ENCODE data around the gene FIG4.
"Not testable (repeated sequence)": the region's sequence is repeated elsewhere in the genome, so short reads cannot be mapped to it uniquely, and the experiment has no call there.

Gene FIG4

DNA sequence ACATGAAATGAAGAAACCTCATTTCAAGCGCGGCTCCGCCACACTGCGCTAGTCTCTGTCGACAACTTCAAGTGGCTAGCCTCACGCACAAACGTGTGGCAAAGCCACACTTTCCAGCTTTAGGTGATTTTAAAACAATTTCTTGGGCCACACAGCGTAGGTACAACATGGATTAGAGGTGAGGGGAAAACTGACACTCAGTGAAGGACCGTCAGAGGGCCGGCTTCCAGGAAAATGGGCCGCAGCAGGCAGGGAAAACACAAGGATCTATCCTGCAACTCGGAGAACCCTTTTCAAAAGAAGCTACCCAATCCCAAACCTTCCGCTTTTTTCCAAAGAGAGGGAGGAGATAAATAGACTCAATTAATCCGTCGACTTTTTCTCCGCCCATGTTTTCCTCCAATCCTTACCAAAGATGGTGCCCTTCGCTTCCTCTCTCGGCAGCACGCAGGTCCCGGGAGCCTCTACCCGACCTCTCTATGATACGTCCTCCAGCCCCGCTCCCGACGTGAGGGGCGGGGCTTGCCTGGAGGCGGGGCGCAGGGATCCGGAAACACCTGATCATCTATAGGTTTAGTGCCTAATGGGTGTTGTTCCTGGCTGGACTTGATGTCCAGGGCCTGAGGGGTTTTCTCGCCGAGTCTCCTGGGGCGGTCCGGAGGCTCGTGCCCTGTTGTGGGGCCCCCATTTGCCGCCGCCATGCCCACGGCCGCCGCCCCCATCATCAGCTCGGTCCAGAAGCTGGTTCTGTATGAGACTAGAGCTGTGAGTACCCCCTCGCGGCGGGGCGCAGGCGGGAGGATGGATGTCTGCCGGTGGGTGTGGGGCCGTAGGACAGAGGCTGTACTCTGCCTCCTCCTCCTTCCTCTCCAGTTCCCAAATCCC is at the start of gene FIG4, which contains the start of gene AK9:
TSS of gene FIG4 (plus strand) at position 560 of the 885 bp plus-strand sequence. CDS start at position 700, 140 bp downstream.
TSS of gene AK9 (minus strand) at position 466 of the 885 bp plus-strand sequence. CDS start 15,457 bp downstream, outside the sequence.
- peak; percentile 77 for DNase-seq (ENCODE audit: low spot score)
- peak; percentile 77 for FAIRE-seq

DNA sequence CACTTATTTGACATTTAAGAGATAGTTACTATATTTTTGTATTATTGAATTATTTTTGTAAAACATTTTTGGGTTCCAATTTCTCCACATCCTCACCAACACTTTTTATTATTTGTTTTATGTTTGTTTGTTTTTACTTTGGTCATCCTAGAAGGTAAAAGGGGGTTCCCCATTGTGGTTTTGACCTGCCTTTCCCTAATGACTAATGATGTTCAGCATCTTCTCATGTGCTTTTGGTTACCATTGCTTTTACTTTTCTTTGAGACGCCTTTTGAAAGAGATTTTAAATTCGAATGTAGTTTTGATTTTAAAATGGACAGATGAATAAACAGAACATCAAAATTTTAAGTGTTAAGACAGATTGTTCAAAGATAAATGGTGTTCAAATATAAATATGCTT is 47.0 kb upstream of the FIG4 start:
- FAIRE-seq = no peak
- DNase-seq (ENCODE audit: low spot score) = no peak

DNA sequence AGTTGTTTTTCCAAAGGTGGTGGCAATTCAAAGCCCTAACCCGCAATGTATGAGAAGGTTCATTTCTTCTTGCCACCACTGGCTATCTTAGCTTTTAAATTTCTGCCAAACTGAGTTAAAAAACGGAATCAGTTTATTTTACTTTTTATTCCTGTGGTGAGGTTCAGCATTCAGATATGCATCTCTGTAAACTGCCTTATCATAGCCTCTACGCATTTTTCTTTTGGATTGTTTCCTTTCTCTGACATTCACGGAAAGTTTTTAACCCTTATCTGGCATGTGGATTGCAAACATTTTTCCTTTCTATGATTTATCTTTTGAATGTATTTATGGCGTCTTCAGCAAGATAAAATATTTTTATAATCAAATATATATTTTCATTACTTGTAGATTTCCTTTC is 37.8 kb upstream of the FIG4 start:
- no peak for FAIRE-seq
- DNase-seq (ENCODE audit: low spot score) = no peak

DNA sequence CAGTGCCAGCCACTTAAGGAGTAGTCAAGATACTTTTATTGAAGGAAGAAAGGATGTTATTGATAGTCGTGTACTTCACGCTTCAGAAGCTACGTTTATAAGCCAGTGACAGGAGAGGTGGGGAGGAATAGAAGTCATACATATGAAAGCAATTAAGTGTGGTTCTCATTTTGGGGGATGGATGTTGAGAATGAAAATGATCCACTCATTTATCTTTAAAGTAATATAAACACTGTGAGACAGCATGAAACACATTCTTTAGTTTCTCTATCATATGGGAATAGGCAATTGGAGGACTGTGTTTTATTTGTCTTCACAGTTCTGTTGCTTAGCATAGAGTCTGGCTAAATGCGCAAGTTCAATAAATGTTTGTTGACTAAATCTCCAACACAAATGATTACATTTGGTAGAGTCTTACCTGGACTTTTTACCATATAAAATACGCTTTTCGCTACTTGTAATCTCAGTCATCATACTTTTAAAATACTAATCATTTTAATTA is 35.3 kb upstream of the FIG4 start:
- no peak for FAIRE-seq

DNA sequence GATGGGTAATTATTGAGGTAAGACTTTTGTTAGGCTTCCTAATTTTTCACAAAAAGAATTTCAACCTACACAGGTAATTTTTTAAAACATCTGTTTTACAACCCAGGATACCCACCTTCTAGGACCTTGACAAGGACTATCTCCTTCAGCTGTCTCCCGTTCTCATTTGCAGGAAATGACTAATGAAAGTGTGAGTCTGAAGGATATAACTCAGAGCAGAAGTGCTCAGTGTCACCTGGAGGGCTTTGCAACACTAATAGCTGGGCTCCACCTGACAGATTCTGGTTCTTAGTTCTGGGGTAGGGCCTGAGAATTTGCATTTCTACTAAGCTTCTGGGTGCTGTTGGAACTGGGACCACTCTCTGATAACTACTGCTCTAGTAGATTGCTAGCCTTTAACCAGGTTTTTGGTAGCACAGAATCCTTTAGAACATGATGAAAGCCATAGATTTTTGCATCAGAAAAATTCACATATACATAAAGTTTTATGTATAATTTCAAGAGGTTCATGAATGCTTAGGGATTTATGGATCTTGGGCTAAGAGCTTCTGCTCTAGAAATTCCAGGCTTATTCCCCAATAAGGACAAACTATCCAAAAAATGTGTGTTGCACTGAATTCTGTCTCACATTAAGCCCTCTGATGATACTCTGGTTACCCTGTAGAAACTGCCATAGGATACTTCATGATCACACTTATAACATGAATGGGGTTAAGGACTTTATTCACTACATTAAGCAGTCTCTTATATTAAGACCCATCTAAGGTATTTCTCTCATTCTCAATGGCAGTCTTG is 30.4 kb upstream of the FIG4 start:
- no peak for DNase-seq (ENCODE audit: low spot score)
- FAIRE-seq = no peak

More for the DNA sequence above, 35.3 kb upstream of the FIG4 start:
- DNase-seq (ENCODE audit: low spot score) = no peak

DNA sequence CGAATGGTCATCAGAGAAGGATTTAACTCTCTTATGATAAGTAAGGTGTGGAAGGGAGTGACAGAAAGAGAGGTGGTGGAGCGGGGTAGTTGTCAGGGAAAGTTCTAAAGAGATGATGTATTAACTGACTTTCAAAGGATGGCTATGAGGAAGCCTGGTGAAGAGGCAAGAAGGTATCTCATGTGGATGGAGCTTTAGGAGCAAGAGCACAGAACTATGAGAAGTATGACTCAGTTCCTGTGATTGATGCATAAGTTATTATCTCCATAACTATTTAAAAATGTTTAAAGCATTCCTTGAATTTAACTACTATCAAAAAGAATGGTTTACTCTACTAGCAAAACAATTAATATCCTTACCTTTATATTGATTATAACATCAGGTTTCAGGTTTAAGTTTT is 28.9 kb upstream of the FIG4 start:
- FAIRE-seq (no peak), DNase-seq (ENCODE audit: low spot score) (no peak)

DNA sequence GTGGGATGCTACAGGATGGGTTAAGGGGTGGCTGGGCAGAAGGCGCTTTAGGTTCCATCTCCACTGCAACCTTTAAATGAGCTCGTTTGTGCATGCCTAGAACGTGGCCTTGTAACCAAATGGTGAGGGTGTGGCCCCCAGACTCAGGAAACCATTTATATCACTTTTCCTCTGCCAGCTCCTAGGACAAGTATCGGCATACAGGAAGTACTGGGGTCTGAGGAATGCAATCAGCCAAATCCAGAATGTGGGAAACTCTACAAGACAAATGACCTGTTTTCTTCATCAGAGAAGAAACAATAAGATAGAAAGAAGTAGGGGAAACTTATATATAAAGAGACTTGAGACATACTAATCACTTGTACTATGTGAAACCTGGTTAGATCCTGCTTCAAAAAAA is 21.3 kb upstream of the FIG4 start:
- FAIRE-seq (no peak), DNase-seq (ENCODE audit: low spot score) (no peak)

DNA sequence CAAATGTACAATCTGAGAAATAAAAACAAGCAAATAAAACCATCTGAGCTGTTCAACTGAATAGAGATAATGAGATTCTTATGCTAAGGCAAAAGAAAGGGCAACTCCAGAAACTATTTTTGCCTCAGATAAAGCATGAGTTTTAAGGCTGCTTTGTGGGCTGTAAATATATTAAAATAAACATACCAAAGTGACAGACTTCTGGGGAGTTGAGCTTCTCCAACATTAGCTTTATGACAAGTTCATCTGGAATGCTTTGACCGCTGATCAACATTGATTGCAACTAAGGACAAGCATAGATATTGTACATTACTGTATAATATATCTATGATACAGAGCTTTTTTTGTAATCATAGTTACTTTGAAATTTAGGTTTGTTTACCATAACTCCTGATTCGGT is 19.4 kb upstream of the FIG4 start:
- FAIRE-seq (no peak), DNase-seq (ENCODE audit: low spot score) (no peak)

DNA sequence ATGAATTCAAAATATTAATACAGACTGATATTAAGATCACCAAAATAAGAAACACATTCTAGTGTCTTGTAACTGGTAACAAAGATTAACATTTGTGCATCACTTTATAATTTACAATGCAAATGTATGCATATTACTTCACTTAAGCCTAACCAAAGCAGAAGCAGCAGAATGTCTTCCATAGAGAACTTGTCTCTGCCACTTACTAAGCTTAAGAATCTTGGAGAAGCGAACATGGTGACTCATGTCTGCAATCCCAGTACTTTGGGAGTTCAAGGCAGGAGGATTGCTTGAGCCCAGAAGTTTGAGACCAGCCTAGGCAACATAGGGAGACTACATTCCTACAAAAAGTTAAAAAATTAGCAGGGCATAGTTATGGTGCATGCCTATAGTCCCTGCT is 18.9 kb upstream of the FIG4 start:
- FAIRE-seq (no peak), DNase-seq (ENCODE audit: low spot score) (no peak)

DNA sequence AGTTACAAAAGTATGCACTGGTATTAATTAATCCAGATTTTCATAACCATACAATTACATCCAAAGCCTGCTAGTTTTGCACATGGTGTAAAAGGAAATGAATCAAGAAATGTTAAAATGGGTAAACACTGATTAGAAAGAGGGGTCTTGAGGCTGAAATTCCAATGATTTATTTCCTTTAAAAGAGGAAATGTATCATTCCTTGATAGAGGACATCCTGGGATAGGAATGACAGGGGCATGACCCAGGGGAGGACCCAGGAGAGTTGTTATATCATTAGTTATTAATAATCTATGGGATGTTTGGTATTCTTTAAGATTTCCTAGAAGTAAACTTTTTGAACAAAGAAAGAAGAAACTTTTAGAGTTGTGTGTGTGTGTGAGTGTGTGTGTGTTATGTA is 18.3 kb upstream of the FIG4 start:
- no peak for DNase-seq (ENCODE audit: low spot score)
- FAIRE-seq = no peak

DNA sequence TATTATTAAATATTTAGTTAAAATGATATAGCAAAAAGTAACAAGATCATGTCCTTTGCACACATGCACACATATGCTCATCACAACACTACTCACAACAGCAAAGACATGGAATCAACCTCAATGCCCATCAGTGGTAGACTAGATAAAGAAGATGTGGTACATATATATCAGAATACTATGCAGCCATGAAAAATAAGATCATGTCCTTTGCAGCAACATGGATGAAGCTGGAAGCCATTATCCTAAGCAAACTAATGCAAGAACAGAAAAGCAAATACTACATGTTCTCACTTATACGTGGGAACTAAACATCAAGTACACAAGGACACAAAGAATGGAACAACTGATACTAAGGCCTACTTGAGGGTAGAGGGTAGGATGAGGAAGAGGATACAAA is 14.4 kb upstream of the FIG4 start:
- DNase-seq (ENCODE audit: low spot score) (no peak), FAIRE-seq (no peak)

DNA sequence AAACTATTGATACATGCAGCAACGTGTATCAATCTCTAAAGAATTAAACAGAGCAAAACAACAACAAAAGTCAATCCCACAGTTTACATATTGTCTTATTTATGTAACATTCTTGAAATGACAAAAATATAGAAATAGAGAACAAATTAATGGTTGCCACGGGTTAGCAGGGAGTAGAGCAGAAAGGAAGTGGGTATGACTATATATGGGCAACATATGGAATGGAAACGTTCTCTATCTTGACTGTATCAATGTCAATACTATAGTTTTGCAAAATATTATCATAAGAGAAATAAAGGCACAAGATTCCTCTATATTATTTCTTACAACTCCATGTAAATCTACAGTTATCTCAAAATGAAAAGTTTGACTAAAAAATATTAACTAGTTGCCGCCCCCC is 12.9 kb upstream of the FIG4 start:
- DNase-seq (ENCODE audit: low spot score) (no peak), FAIRE-seq (no peak)

DNA sequence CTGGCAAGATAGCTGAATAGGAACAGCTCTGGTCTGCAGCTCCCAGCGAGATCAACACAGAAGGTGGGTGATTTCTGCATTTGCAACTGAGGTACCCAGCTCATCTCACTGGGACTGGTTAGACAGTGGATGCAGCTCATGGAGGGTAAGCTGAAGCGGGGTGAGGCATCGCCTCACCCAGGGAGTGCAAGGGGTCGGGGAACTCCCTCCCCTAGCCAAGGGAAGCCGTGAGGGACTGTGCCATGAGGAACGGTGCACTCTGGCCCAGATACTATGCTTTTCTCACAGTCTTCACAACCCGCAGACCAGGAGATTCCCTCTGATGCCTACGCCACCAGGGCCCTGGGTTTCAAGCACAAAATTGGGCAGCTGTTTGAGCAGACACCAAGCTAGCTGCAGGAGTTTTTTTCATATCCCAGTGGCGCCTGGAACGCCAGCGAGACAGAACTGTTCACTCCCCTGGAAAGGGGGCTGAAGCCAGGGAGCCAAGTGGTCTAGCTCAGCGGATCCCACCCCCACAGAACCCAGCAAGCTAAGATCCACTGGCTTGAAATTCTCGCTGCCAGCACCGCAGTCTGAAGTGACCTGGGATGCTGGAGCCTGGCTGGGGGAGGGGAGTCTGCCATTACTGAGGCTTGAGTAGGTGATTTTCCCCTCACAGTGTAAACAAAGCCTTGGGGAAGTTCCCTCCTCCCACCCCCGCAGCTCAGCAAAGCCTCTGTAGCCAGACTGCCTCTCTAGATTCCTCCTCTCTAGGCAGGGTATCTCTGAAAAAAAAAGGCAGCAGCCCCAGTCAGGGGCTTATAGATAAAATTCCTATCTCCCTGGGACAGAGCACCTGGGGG is 12.2 kb upstream of the FIG4 start:
- FAIRE-seq; DNase-seq (ENCODE audit: low spot score): not testable (repeated sequence)

DNA sequence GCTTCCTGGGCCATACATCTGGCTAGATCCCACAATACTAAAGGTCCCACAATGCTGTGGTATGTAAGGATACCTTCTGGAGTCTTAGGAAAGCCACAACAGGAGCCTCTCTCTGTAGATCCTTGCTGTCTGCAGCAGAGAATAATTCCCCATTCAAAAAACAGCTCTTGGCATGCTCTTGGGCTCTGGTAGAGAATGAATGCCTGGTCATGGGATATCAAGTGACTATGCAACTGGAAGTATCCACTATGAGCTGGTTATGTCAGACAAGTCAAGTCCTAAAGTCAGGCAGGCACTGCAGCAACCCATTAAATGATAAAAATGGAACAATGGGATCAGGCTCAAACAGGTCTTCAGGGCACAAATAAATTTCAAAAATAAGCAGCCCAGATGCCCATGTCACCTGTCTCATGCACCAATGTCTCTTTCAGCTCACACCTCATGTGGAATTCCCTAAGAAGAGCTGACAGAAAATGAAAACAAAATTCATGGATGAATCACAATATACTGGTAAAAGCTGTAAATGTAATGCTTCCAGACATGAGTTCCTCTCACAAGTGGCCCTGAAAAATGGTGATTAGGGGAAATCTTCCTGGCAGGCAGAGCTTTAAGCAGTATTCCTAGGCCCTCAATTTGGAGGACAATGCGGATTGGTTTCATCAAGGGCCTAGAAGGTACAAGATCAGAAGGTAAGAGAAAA is 4.4 kb upstream of the FIG4 start:
- FAIRE-seq (no peak), DNase-seq (ENCODE audit: low spot score) (no peak)

DNA sequence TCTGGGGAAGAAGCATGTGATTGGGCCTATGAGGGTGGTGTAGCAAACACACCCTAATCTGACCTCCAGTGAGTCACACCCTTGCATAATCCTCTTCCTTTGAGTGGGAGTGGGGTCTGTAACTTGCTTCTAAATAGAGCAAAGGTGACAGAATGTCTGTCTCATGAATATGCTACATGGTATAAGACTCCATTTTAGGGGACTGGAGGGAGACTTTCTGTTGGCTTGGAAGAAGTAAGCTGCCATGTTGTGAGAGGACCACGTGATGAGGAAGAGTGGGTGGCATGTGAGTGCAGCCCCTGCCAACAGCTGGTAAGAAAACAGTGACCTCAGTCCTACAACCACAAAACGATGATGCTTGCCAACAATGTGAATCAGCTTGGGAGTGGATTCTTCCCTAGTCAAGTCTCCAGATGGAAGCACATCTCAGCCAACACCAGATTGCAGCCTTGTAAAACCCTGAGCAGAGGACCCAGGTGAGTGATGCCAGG is 3.8 kb upstream of the FIG4 start:
- FAIRE-seq (no peak), DNase-seq (ENCODE audit: low spot score) (peak; percentile 72)

DNA sequence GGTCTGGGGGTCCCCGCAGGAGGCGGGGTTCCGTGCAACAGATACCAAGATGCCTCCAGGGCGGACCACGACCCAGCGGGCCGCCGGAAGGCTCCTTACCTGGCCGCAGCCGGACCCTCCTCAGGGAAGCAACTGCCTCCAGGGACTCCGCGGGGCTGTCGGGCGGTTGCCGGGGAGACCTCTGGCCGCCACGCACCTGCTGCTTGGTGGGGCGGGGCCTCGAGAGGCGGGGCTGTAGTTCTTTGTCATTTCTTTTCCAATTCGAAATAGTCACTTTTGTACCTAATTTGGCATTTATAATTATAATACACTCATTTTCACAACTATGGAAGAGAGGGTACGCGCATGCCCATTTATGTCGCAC is 741 bp upstream of the FIG4 start:
- no peak for DNase-seq (ENCODE audit: low spot score)
- FAIRE-seq = no peak

DNA sequence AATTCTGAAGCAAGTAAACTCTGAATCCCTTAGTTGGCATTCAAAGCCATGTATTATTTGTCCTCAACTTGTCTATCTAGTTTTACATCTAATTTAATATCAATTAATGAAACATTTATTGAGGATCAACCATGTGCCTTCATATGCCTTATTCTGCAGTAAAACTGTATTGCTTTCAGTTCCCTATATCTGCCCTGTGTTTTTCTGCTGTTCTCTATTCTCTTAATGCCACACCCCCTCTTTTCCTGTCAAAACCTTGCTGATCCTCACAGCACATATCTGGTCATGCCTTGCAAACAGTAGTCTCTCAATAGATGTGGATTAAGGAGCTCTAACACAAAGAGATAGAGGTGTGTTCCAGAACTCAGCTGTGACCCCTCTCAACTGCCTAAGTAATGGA is 2.0 kb downstream of the FIG4 start:
- DNase-seq (ENCODE audit: low spot score) = no peak
- no peak for FAIRE-seq

DNA sequence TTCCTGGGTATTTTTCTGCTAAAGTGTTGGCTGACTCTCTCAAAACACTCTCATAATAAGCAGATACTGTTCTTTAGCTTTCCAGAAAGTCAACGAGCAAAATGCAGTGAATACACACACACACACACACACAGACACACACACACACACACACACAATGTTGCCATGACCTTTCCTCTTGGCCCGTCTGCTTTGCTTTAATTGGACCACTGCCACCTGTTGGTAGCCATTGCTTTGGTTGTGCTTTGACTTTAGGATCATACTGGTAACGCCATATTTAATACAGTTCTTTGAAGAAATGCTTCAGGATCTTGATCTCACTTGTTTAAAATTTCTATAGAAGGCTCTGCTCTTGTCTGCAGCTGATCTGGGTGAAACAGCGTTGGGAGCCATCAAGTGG is 4.4 kb downstream of the FIG4 start:
- DNase-seq (ENCODE audit: low spot score) = no peak
- no peak for FAIRE-seq

DNA sequence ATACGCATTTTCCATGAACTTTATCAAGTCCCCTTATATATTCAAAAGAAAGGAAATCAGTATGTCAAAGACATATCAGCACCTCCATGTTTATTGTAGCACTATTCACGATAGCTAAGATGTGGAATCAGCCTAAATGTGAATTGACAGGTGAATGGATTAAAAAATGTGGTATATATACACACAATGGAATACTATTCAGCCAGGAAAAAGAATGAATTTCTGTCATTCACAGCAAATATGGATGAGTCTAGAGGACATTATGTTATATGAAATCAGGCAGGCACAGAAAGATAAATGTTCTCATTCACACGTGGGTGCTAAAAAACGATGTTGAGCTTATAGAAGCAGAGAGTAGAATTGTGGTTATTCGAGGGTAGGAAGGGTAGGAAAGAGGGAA is 5.3 kb downstream of the FIG4 start:
- FAIRE-seq = no peak

DNA sequence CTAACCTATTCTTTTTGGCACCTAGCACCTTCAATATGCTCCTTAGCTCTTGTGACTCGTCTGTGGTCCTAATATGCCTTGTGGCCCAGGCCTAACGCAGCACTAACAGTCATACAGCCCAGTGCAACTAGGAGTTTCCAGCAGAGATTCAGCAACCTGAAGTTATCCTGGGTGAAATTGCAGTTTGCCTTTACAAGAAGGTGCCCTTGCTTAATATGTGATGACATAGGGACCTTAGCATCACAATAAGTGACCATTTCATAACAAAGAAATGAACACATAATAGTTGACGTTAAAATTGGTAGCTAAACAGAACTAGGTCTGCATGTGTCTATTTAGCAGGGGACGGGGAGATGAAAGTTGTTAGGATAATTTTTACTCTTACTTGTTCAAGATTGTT is 10.1 kb downstream of the FIG4 start:
- FAIRE-seq = no peak
- DNase-seq (ENCODE audit: low spot score) = no peak

More for the DNA sequence above, 5.3 kb downstream of the FIG4 start:
- DNase-seq (ENCODE audit: low spot score) = no peak

DNA sequence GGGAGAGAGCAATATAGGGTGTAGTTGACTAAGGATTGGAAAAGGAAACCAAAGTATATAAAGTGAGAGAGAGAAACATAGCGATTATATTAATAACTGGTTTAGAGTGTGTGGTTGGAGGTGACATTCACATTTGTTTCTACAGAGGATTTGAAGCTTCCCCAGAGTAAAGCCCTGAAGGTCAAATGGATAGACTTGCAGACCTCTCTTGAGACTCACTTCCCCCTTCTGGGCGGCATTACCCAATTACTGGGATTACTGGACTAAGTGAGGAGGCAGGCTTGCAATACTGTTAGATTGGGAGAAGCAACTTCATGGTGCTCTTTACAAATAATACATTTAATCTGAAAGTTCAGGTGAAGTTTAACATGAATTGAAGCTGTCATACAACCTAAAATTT is 10.7 kb downstream of the FIG4 start:
- DNase-seq (ENCODE audit: low spot score) (no peak), FAIRE-seq (no peak)
